Esophagus (tissue), 2 donors: ENCODE results near the gene PTPN3. TPM values are rescaled to one million over a fixed set of nuclear protein-coding genes. Genes with fewer than 3 reads are reported as not detected.

ENCODE experiments used
- H3K27ac ChIP-seq, 2 donors: one replicate each; pipeline ENCODE4 v1.5.1; 2013; ENCODE audit warnings: low read depth in 2 of 2, mild to moderate bottlenecking in 2 of 2, inconsistent platforms in 1 of 2, low read length in 1 of 2, moderate library complexity in 1 of 2
- H3K27me3 ChIP-seq, 2 donors: one replicate each; pipeline ENCODE4 v1.6.1; 2013; ENCODE audit warnings: low read length in 2 of 2, control low read depth in 1 of 2, mild to moderate bottlenecking in 1 of 2; ENCODE audit not compliant: insufficient read depth in 2 of 2, control insufficient read depth in 1 of 2
- H3K36me3 ChIP-seq, 2 donors: one replicate each; pipeline ENCODE4 v1.6.1; 2013; ENCODE audit warnings: low read length in 1 of 2; ENCODE audit not compliant: control insufficient read depth in 2 of 2, insufficient read depth in 2 of 2
- H3K4me1 ChIP-seq, 2 donors: one replicate each; pipeline ENCODE4 v1.6.1; 2013; ENCODE audit warnings: low read length in 1 of 2; ENCODE audit not compliant: control insufficient read depth in 2 of 2, insufficient read depth in 2 of 2
- H3K4me3 ChIP-seq, 2 donors: one replicate each; pipeline ENCODE4 v1.5.1; 2013; ENCODE audit warnings: low read length in 2 of 2, mild to moderate bottlenecking in 2 of 2, low read depth in 1 of 2, moderate library complexity in 1 of 2
- H3K9me3 ChIP-seq, 2 donors: one replicate each; pipeline ENCODE4 v1.6.1; 2013; ENCODE audit warnings: mild to moderate bottlenecking in 2 of 2, low read depth in 1 of 2, low read length in 1 of 2, moderate library complexity in 1 of 2; ENCODE audit not compliant: control insufficient read depth in 2 of 2, insufficient read depth in 1 of 2
- whole genome bisulfite sequencing, 2 donors: extraction: QIAGEN DNeasy Blood & Tissue Kit; methylation state at CpG; one replicate each; pipeline ENCODE4 v1.1.7; 2013; 5-methylcytosine and 5-hydroxymethylcytosine counted together
- polyA plus RNA-seq, 2 donors: library from polyadenylated mRNA; stranded (reverse); fragments of 200-250 nt; gene quantifications; one replicate each; pipeline ENCODE4 v1.2.3, GENCODE V29; 2013
- donor health status: healthy with polysubstance abuse.
- donor health status: Bipolar disorder and iron deficiency.

The PTPN3 gene
- polyA plus RNA-seq, 2 donors: 14.7 to 29.2 TPM

GRCh38 chr9:109329638-109330258 lies 168.4 kb downstream of the PTPN3 start:
- H3K27me3 ChIP-seq: no peaks in the 10 kb centered on the region
- no peaks in the 10 kb centered on the region for H3K36me3 ChIP-seq
- peak overlapping the region; percentile 79 to 90 for H3K27ac ChIP-seq
- H3K4me1 ChIP-seq: peaks cover 3 to 7% of the 10 kb centered on the region in 2 donors
- H3K4me3 ChIP-seq: no peak overlapping the region
- no peaks in the 10 kb centered on the region for H3K9me3 ChIP-seq
- WGBS, 2 donors: 36 to 50% methylated on average over 11 of the region's 11 CpGs

- Histone ChIP-seq H3K36me3 (no peaks in the 10 kb centered on the region), H3K27ac (peak overlapping the region; percentile 79 to 90), H3K4me3 (no peak overlapping the region), H3K4me1 (peaks cover 3 to 7% of the 10 kb centered on the region in 2 donors), H3K9me3 (no peaks in the 10 kb centered on the region), H3K27me3 (no peaks in the 10 kb centered on the region)
- 28 to 34% methylated on average over 12 of the region's 12 CpGs for whole genome bisulfite sequencing, 2 donors
Measured at GRCh38 chr9:109328978-109329637, 169.0 kb downstream of the PTPN3 start.

Other genes starting within 250 kb of the PTPN3 start
- 1 to 10 TPM in 1 of 2 donors, under 1 TPM in 1; 0.62 to 1.3 TPM for gene EPB41L4B, start 177.2 kb downstream of the PTPN3 start, polyA plus RNA-seq